SU-DHL-6 (cell line): Measurements from ENCODE around the gene TRIM27.

Source experiments
- CTCF ChIP-seq: fragments of 200-600 bp; sonication (generic); IDR thresholded peaks from one replicate; pipeline ENCODE4 v1.5.1; 2017; ENCODE audit warnings: antibody characterized with exemption, mild to moderate bottlenecking, low read length, moderate library complexity; ENCODE audit not compliant: insufficient read depth, poor library complexity, severe bottlenecking
- EZH2phosphoT487 ChIP-seq: fragments of 200-600 bp; sonication (generic), shearing (Covaris generic); conservative IDR thresholded peaks from 2 replicates; pipeline ENCODE4 v1.6.1; 2018; ENCODE audit warnings: mild to moderate bottlenecking, antibody characterized with exemption, low read length, moderate library complexity, mixed read lengths

GRCh38 chr6:28867086-28867409 is 56.7 kb downstream of the TRIM27 start:
- TF ChIP-seq CTCF = no peak
- TF ChIP-seq EZH2phosphoT487 = no peak
